ENCODE results near the gene C9.
"Not testable (repeated sequence)": the region's sequence is repeated elsewhere in the genome, so short reads cannot be mapped to it uniquely, and the experiment has no call there.

C9 gene

DNA sequence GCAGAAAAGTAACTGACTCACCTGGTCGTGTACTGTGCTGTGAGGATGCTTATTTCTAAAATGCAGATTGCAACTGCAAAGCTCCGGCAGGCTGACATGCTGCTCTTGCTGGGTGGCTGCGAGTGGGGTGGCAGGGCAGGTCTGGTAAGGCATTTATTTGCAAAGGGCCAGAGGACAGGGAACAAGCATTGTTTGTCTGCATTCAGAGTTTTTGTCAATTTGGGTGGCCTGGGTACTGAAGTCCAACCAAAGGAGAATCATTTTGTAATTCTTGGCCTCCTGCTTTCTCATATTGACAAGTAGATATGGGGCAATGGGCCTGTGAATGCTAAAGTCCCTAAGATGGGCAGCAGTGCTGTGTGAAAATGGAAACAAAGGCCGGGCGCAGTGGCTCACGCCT, at the start of gene C9:
TSS of gene C9 (minus strand) at position 129 of the 400 bp plus-strand sequence. CDS start at position 98, 31 bp downstream.
- Mint-ChIP-seq H3K9me3 (ENCODE audit: low read depth) (no peaks in the 10 kb centered on the region), H3K4me3 (no peak within 1 kb of the TSS), H3K36me3 (no peaks in the 10 kb centered on the region)

DNA sequence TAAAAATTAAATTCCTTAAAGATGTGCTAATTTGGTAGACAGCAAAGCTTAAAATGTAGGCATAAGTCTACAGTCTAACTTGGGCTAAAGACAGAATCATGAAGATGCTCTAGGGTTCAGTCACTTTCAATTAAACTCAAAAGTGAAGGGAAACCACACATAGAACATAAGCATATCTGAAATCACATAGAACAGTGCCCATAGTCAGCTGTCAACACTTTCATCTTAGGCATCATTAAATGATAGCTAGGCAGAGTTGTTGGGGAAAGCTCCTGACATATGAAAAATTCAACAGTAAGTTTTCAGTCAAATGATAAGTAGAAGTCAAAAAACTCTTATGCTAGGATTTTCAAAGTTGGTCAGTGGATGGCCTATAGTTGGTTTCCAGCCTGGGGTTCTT, 49.5 kb upstream of the C9 start:
- no peak overlapping the region for H3K27ac Mint-ChIP-seq
- no peaks in the 10 kb centered on the region for H3K4me1 Mint-ChIP-seq (ENCODE audit: low read depth)
- no peak overlapping the region for H3K4me3 Mint-ChIP-seq
- H3K36me3 Mint-ChIP-seq: no peaks in the 10 kb centered on the region
- peaks cover 3% of the 10 kb centered on the region for H3K27me3 Mint-ChIP-seq
- no peaks in the 10 kb centered on the region for H3K9me3 Mint-ChIP-seq (ENCODE audit: low read depth)

More for the DNA sequence above, at the start of gene C9:
- Mint-ChIP-seq H3K27me3 (peaks cover 2% of the 10 kb centered on the region), H3K4me1 (ENCODE audit: low read depth) (no peaks in the 10 kb centered on the region), H3K27ac (no peak within 1 kb of the TSS)

DNA sequence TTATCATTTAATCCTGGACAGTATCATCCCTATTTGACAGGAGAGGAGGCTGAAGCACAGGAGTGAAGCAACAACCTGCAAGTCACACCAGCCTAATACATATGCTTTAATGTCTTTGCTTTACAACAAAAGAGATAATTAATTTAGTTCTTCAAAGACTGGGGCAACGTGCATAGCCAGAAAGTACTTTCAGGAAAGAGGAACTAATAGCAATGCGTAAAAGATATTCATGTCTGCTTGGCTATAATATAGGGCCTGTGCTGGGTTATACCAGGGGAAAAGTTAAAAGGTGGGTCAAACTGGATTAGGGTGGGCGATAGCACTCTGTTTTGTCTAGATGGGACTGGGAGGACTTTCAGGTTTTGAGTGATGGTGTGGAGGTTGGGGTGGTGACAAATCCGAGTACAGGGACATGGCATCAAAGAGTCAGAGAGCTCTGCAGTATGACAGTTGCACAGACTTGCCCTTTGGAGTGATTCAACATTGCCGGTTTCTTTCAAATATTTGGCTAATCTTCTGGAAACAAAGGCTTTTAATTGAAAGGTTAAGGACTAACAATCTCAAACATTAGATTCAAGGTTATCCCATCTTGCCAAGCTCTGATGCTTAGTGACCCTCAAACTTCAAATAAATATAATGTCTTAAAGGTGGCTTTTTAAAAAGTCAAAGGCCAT, 48.6 kb upstream of the C9 start:
- H3K4me1 Mint-ChIP-seq (ENCODE audit: low read depth): no peaks in the 10 kb centered on the region
- no peaks in the 10 kb centered on the region for H3K9me3 Mint-ChIP-seq (ENCODE audit: low read depth)
- no peak overlapping the region for H3K27ac Mint-ChIP-seq
- no peaks in the 10 kb centered on the region for H3K36me3 Mint-ChIP-seq
- no peak overlapping the region for H3K4me3 Mint-ChIP-seq
- H3K27me3 Mint-ChIP-seq: peaks cover 3% of the 10 kb centered on the region

DNA sequence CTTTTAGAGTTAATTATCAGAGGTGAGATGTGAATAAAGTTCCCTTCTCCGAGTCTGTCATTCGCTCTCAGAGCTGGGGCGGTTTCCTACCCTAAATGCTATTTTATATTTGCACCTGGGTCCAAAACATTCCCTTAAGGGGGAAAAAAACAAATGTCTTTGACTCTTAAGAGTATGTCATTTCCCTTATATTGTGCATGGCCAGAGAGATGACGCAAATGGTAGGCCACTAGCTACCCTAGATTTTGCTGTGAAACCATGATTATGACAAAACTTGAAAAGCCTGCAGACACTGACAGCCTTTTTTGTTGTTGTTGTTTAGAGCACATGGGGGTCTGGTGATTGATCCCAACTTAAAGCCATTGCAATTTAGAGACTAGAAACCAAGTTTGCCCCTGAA, 47.7 kb upstream of the C9 start:
- Mint-ChIP-seq H3K4me1 (ENCODE audit: low read depth) (no peaks in the 10 kb centered on the region), H3K36me3 (no peaks in the 10 kb centered on the region), H3K27me3 (peaks cover 6% of the 10 kb centered on the region), H3K9me3 (ENCODE audit: low read depth) (no peaks in the 10 kb centered on the region), H3K4me3 (no peak overlapping the region), H3K27ac (no peak overlapping the region)

DNA sequence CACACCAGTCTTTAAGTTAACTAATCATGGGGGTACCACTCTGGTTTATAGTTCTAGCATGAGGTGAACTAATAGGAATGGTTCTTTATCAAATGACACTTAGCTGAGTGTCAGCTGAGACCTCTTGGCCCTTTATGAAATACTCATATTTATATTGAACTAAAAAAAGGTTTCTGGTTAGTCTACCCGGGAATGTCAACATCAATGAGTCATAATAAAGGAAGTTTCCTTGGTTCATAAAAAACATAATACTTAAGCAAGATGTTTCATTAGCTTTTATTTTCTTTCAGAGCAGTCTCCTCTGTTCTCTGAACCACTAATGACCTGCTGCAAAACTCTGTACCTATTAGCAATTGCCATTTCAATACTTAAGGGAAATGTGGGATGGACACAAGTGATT, 46.8 kb upstream of the C9 start:
- Mint-ChIP-seq H3K9me3 (ENCODE audit: low read depth) (no peaks in the 10 kb centered on the region), H3K27ac (no peak overlapping the region), H3K27me3 (peaks cover 6% of the 10 kb centered on the region), H3K36me3 (no peaks in the 10 kb centered on the region), H3K4me3 (no peak overlapping the region), H3K4me1 (ENCODE audit: low read depth) (no peaks in the 10 kb centered on the region)

DNA sequence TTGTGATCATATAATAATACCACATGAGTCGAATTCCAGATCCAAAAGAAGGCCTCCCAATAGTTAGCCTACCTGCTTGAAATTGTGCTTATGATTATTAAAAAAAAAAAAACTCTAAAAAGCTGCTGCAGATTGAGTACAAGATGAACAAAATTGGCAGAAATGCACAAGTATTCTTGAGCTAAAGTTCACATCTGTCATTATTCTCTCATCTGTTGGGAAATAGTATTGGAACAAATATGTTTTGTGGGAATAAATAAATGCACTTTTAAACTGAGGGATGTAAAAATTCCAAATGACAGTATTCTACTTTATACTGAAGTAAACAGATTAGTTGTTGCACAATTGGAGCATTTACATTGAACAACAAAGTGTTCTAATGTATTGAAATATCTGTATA, 44.7 kb upstream of the C9 start:
- no peaks in the 10 kb centered on the region for H3K36me3 Mint-ChIP-seq
- peaks cover 5% of the 10 kb centered on the region for H3K27me3 Mint-ChIP-seq
- no peak overlapping the region for H3K27ac Mint-ChIP-seq
- H3K4me3 Mint-ChIP-seq: no peak overlapping the region
- H3K9me3 Mint-ChIP-seq (ENCODE audit: low read depth): no peaks in the 10 kb centered on the region
- no peaks in the 10 kb centered on the region for H3K4me1 Mint-ChIP-seq (ENCODE audit: low read depth)

DNA sequence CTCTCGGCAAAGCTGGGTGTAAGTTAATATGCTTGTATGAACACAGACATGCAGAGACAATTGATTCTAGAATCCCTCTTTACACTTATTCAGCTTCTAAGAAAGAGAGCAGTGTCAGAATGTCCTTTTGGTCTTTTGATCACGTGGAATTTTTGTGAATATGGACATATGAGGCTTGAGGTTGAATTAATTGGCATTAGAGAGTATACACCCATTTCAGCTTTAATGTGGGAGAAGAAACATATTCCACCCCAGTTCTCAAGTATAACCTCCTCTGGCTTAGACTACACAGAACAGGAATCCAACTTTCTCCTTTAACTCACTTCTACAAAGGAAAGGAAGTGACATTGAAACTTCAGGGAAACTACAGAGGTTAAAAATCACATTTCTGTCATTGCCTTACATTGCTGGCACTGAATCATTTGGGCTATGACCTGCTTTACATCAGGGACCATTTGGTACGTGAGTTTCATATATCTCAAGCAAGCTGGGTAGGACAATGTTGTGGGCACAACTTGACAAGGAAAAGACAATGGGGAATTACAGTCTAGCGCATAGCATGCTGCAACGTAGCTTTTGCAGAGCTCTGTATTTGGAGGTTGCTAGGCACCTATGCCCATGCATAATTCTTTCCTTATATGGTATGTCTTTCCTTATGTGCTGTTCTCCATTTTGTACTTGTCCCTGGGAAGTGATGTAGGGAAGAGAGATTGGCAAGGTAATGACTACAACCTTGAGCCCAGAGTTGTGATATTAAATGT, 41.0 kb upstream of the C9 start:
- Mint-ChIP-seq H3K27me3 (peaks cover 7% of the 10 kb centered on the region), H3K9me3 (ENCODE audit: low read depth) (no peaks in the 10 kb centered on the region), H3K36me3 (no peaks in the 10 kb centered on the region), H3K4me3 (no peak overlapping the region), H3K27ac (no peak overlapping the region), H3K4me1 (ENCODE audit: low read depth) (no peaks in the 10 kb centered on the region)

DNA sequence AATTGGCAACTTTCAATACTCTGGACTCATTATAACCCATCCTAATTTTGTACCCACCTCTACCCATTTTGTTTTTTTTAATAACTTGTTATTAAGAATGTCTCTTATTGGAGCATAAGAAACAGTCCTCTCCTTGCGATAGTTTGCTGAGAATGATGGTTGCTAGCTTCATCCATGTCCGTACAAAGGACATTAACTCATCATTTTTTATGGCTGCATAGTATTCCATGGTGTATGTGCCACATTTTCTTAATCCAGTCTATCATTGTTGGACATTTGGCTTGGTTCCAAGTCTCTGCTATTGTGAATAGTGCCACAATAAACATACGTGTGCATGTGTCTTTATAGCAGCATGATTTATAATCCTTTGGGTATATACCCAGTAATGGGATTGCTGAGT, 39.5 kb upstream of the C9 start:
- H3K36me3 Mint-ChIP-seq; H3K27me3 Mint-ChIP-seq; H3K4me3 Mint-ChIP-seq; H3K27ac Mint-ChIP-seq; H3K4me1 Mint-ChIP-seq (ENCODE audit: low read depth); H3K9me3 Mint-ChIP-seq (ENCODE audit: low read depth): not testable (repeated sequence)

DNA sequence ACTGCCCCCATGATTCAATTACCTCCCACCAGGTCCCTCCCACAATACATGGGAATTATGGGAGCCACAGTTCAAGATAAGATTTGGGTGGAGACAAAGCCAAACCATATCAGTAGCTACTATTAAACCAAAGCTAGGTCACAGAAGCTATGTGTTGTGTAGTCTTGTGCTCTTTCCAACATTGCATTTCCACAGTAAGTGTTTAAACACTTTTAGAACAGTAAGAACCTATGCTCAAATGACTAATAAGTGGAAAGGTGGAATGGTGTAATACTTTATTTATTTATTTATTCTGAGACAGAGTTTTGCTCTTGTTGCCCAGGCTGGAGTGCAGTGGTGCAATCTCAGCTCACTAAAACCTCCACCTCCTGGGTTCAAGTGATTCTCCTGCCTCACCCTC, 37.8 kb upstream of the C9 start:
- not testable (repeated sequence) for H3K9me3 Mint-ChIP-seq (ENCODE audit: low read depth); H3K4me1 Mint-ChIP-seq (ENCODE audit: low read depth); H3K27ac Mint-ChIP-seq; H3K36me3 Mint-ChIP-seq; H3K4me3 Mint-ChIP-seq; H3K27me3 Mint-ChIP-seq

DNA sequence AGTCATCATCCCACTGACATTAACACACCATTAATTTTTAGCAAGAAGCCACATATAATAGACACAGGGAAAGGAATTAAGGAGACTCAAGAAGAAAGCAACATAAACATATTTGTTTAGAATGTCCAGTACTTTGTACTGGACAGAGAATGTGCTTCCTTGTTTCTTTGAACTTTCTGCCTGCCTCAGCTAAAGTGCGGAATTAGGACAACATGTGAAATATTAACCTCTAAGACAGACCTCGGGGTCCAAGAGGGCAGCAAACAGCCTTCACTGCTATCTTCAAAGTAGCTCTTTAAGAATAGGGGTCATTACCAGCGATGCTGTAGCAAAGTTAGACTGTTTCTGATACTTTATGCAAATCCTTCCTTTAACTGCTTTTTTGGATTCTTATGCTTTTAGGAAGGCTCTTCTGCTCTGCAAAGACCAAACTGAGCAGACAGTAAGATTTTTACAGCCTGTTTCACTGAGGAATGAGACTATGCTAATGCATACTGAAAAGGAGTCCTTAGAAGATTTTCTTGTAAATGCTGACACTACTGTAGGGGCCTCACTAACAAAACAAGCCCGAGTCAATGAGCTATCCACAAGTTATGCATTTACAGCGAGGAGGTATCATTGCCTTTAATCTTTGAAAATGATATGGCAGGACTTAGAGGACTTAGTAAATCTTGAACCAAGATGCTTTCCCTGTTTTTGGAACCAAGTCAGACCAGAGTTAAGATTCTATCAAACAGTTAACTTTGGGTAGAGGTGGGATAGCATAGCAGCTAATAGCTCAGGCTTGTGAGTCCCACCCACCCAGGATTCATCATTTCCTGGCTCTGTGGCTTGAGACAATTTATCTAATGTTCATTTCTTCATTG, 36.7 kb upstream of the C9 start:
- no peaks in the 10 kb centered on the region for H3K36me3 Mint-ChIP-seq
- H3K9me3 Mint-ChIP-seq (ENCODE audit: low read depth): no peaks in the 10 kb centered on the region
- peaks cover 4% of the 10 kb centered on the region for H3K27me3 Mint-ChIP-seq
- H3K4me3 Mint-ChIP-seq: no peak overlapping the region
- peaks cover 2% of the 10 kb centered on the region for H3K4me1 Mint-ChIP-seq (ENCODE audit: low read depth)
- no peak overlapping the region for H3K27ac Mint-ChIP-seq

DNA sequence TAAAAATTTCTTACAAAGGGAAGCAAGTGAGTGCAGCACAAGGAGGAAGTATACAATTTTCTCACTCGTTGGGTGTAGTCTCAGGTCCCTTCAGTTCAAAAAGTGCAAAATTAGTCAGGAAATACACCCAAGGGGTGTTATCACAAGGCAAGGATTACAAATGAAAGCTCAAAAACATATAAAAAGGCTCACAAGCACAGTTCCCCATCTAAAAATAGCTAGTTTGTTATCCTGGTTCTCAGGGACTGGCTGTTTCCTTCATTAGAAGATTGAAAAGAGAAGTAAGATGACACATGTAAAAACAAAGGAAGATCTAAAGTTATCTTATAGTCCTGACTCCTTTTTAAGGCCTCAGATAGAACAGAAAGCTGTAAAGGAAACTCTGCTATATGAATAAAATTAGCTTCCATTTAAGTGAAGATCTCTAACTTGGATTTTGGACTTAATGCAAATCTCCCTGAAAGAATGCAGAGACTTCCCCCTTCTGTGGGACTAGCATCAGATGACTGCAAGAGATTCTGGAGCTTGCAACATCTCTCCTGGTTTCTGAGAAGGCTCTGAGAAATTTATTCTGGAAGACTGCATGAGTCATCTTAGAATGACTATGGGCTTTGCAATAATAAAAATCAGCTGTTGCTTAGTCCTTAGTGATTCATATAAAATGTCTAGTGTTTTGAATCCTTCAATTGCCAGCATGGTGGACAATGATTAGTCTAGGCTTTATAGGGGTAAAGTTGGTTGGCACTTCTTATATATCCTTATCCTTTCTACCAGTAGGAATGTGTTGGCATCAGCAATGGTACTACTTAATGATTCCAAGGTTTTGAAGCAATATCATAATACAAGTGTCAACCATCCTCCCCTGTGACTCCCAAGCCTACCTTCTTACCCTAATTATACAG, 35.1 kb upstream of the C9 start:
- Mint-ChIP-seq H3K9me3 (ENCODE audit: low read depth) (no peaks in the 10 kb centered on the region), H3K27me3 (peaks cover 2% of the 10 kb centered on the region), H3K4me3 (no peak overlapping the region), H3K4me1 (ENCODE audit: low read depth) (peaks cover 2% of the 10 kb centered on the region), H3K27ac (no peak overlapping the region), H3K36me3 (no peaks in the 10 kb centered on the region)

DNA sequence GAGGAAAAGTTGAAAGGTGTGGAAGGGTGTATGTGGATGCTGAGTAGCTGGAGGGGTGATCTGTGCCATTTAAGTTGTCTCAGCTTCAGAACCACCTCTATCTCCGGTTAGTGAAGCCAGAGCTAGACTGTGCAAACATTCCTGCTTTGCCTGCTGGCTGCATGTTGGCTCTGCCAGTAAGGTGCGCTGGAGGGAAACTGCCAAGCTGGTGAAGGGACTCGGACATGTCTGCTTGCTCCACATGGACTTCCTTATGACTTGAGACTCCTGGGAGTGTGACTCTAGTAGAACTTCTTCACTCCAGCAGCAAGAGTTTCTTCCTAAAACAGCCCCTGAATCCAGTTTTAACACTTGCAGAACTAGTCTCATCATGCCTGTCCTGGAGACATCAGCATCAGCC, 32.5 kb upstream of the C9 start:
- H3K4me1 Mint-ChIP-seq (ENCODE audit: low read depth): peaks cover 2% of the 10 kb centered on the region

DNA sequence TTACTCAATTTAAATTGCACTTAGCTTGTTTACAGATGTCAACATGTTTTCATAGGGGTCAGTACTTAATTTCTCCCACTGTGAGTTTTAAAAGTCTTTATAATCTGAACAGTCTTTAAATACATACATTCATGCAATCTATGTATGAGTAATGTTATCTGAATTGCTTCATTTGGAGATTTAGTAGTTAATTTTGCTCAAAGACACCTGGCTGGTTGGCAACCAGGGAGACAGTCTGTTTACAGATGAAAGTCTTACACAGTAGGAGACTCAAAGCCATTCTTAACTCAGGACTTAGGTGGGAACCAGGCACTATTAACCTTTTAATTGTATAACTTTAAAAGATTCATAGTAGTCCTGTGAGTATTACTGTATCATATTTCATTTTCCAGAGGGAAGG, 31.2 kb upstream of the C9 start:
- no peaks in the 10 kb centered on the region for H3K9me3 Mint-ChIP-seq (ENCODE audit: low read depth)
- peaks cover 2% of the 10 kb centered on the region for H3K4me1 Mint-ChIP-seq (ENCODE audit: low read depth)
- no peaks in the 10 kb centered on the region for H3K36me3 Mint-ChIP-seq
- H3K4me3 Mint-ChIP-seq: no peak overlapping the region
- H3K27me3 Mint-ChIP-seq: no peaks in the 10 kb centered on the region
- no peak overlapping the region for H3K27ac Mint-ChIP-seq

More for the DNA sequence above, 32.5 kb upstream of the C9 start:
- H3K4me3 Mint-ChIP-seq: no peak overlapping the region
- H3K27ac Mint-ChIP-seq: no peak overlapping the region
- H3K36me3 Mint-ChIP-seq: no peaks in the 10 kb centered on the region
- H3K9me3 Mint-ChIP-seq (ENCODE audit: low read depth): no peaks in the 10 kb centered on the region
- H3K27me3 Mint-ChIP-seq: no peaks in the 10 kb centered on the region

DNA sequence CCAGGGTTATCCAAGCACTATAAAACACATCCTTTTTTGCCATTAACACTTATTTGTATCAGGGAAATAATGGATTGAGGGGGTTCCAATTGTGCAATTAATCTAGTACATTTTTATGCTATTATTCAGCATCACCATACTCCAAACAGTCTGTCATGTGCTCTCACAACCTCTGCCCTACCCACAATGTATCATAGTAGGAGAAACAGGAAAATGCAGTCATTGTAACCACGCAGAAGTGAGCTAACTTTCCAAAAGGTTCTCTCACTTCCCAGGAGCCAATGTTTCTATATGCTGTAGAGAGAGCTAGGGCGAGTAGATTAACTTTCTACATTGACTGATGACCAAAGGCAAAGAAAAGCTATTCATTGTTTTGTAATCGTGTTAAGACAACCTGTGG, 30.7 kb upstream of the C9 start:
- Mint-ChIP-seq H3K4me3 (no peak overlapping the region), H3K27ac (no peak overlapping the region), H3K36me3 (no peaks in the 10 kb centered on the region), H3K4me1 (ENCODE audit: low read depth) (peaks cover 2% of the 10 kb centered on the region), H3K9me3 (ENCODE audit: low read depth) (no peaks in the 10 kb centered on the region), H3K27me3 (no peaks in the 10 kb centered on the region)
